ENCODE measurements around the gene GSDME.

DNA sequence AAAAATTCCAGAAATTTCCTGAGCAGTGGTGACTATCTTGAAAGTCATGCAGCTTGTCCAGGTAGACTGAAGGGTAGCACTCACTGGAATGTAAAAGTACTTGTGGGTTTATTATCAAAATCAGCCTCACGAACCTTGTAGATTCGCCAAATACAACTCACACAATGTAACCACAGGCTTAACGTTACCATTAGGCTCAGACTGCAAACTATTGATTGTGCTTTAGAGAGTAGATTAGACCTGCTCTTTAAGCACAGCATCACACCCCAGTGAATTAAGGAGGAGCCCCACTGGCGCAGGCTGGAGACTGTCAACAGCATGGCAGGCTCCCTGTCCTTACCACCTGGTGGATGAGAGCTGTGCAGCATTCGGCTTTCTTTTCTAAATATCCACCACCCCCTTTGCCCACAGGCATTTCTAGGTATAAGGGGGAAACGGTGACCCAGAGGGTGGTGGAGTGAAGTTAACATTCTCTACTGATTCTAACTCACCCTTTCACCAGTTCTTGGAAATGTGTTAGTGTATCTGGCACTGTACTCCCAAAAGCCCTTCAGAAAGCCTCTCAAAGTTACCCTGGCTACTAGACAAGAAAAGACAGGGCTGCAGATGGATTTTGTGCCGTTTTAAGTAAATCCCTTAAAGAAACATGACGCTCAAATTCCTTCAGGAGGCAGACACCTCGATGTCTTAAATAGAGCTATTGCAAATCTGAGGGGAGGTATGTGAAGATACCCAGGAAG, 56.6 kb downstream of the GSDME start:
- TF ChIP-seq ZNF274 (IDR thresholded peaks at IDR 0.05; ENCODE audit: low read depth, low read length): no peak
- no peak for TF ChIP-seq SUZ12 (IDR thresholded peaks at IDR 0.05; ENCODE audit: extremely low read depth, insufficient read depth, insufficient read length)
